ENCODE results near the gene METTL17. TPM values are rescaled to one million over a fixed set of nuclear protein-coding genes. Genes with fewer than 3 reads are reported as not detected.

METTL17 gene
- total and polyA plus RNA-seq, 2 of the 13 experiments (the other 11 are each of a cell fraction or from before 2014, with no cell fraction given) = 122 to 199 TPM

DNA sequence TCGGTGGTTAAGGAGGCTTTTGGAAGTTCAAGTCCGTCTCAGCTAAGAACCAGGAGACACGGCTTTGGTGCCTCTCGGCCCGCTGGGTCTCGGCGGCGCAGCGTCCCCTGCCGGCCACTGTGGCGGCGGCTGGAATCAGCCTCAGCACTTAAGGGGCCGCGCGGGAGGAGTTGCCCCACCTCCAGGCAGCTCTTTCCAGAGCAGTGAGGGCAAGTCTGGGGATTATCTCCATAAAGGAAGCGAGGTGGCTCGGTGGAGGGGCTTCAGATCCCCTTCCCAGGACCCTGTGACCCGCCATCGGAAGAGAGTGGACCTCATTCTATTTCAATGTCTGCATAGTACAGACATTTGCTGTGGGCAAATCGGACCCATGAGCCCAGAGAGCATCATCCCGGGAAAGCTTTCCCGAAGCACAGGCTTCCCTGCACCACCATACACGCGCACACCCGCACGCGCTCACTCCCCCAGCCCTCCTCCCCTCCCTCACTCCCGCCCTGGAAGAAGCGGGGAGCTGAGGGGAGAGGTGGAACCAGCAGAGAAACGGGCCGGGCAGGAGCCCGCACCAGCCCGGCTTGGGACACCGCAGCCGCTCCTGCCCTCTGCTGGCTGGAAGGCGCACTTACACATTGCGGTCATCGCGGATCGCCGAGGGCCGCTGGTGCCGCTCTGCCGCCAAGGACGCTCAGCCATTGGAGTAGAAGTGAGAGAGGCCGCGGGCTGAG lies 18.6 kb upstream of the METTL17 start (continued):
- TF ChIP-seq ZNF570 (CRISPR knock-in tag; IDR thresholded peaks at IDR 0.05; ENCODE audit: borderline replicate concordance) (no peak), ZNF7 (CRISPR knock-in tag; IDR thresholded peaks at IDR 0.05) (0 out of 2 replicates have a peak, but pooled peaks have one; percentile 12), ZBED4 (CRISPR knock-in tag; IDR thresholded peaks at IDR 0.05; ENCODE audit: borderline replicate concordance) (peak; percentile 94; the same call in 1 of the 2 replicates), E2F1 (CRISPR knock-in tag; IDR thresholded peaks at IDR 0.05) (peak; percentile 71), CCDC6 (CRISPR knock-in tag; IDR thresholded peaks at IDR 0.05) (no peak), GLI4 (CRISPR knock-in tag; IDR thresholded peaks at IDR 0.05; ENCODE audit: borderline replicate concordance) (peak; percentile 70; the same call in 1 of the 2 replicates), ATRX (CRISPR knock-in tag; IDR thresholded peaks at IDR 0.05; ENCODE audit: borderline replicate concordance) (no peak), ZNF549 (CRISPR knock-in tag; IDR thresholded peaks at IDR 0.05) (0 out of 2 replicates have a peak, but pooled peaks have one; percentile 84), ZNF703 (CRISPR knock-in tag; IDR thresholded peaks at IDR 0.05; ENCODE audit: borderline replicate concordance) (no peak), ZNF33A (CRISPR knock-in tag; IDR thresholded peaks at IDR 0.05; ENCODE audit: borderline replicate concordance) (no peak), PHF8 (CRISPR knock-in tag; IDR thresholded peaks at IDR 0.05) (peak; percentile 54; the same call in 1 of the 2 replicates), RBAK (CRISPR knock-in tag; IDR thresholded peaks at IDR 0.05) (no peak), MEF2D (CRISPR knock-in tag; IDR thresholded peaks at IDR 0.05) (peak; percentile 62; the same call in 1 of the 2 replicates), TCF7 (IDR thresholded peaks at IDR 0.05; ENCODE audit: low read depth) (no peak), CEBPB (IDR thresholded peaks at IDR 0.05; ENCODE audit: borderline replicate concordance, low read depth, low read length) (no peak)
- TF ChIP-seq, protein P1, sequence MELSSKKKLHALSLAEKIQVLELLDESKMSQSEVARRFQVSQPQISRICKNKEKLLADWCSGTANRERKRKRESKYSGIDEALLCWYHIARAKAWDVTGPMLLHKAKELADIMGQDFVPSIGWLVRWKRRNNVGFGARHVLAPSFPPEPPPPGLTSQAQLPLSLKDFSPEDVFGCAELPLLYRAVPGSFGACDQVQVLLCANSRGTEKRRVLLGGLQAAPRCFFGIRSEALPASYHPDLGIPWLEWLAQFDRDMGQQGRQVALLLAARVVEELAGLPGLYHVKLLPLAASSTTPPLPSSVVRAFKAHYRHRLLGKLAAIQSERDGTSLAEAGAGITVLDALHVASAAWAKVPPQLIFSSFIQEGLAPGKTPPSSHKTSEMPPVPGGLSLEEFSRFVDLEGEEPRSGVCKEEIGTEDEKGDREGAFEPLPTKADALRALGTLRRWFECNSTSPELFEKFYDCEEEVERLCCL (CRISPR knock-in tag; IDR thresholded peaks at IDR 0.05; ENCODE audit: borderline replicate concordance) = no peak; the same call in 1 of the 2 replicates
- TF ChIP-seq, protein P2, sequence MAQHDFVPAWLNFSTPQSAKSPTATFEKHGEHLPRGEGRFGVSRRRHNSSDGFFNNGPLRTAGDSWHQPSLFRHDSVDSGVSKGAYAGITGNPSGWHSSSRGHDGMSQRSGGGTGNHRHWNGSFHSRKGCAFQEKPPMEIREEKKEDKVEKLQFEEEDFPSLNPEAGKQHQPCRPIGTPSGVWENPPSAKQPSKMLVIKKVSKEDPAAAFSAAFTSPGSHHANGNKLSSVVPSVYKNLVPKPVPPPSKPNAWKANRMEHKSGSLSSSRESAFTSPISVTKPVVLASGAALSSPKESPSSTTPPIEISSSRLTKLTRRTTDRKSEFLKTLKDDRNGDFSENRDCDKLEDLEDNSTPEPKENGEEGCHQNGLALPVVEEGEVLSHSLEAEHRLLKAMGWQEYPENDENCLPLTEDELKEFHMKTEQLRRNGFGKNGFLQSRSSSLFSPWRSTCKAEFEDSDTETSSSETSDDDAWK (CRISPR knock-in tag; IDR thresholded peaks at IDR 0.05) = no peak
- TF ChIP-seq, protein P3, sequence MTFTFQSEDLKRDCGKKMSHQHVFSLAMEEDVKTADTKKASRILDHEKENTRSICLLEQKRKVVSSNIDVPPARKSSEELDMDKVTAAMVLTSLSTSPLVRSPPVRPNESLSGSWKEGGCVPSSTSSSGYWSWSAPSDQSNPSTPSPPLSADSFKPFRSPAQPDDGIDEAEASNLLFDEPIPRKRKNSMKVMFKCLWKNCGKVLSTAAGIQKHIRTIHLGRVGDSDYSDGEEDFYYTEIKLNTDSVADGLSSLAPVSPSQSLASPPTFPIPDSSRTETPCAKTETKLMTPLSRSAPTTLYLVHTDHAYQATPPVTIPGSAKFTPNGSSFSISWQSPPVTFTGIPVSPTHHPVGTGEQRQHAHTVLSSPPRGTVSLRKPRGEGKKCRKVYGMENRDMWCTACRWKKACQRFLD (CRISPR knock-in tag; IDR thresholded peaks at IDR 0.05; ENCODE audit: borderline replicate concordance) = 0 out of 2 replicates have a peak, but pooled peaks have one; percentile 27

Measured in HepG2 (cell line).